NB4 (cell line): ENCODE measurements around the gene LRRC27.

Experiments used
- DNase-seq: peaks from one replicate; pipeline ENCODE4 v3.0.0; 2010; ENCODE audit warnings: low read depth
- H3K4me3 ChIP-seq: one replicate; pipeline ENCODE4 v1.5.1; 2011; ENCODE audit warnings: mild to moderate bottlenecking, low read depth, low read length, moderate library complexity
- CTCF ChIP-seq: IDR thresholded peaks from one replicate; pipeline ENCODE4 v1.5.1; 2012; ENCODE audit warnings: low read depth, low read length
- MAX ChIP-seq: IDR thresholded peaks from 2 replicates; pipeline ENCODE4 v1.6.1; 2011; ENCODE audit warnings: low read depth, low read length
- MYC ChIP-seq: IDR thresholded peaks from 2 replicates; pipeline ENCODE4 v1.6.1; 2011; ENCODE audit warnings: low read depth, low read length
- POLR2A ChIP-seq: IDR thresholded peaks from 2 replicates; pipeline ENCODE4 v1.6.1; 2011; ENCODE audit warnings: mild to moderate bottlenecking; ENCODE audit not compliant: insufficient read length; ENCODE audit errors: extremely low read depth

LRRC27 gene

GRCh38 chr10:132411561-132412253 is 79.7 kb downstream of the LRRC27 start:
- DNase-seq, result no peak
- no peak overlapping the region for H3K4me3 ChIP-seq
- TF ChIP-seq MAX, result no peak
- TF ChIP-seq MYC, result no peak
- TF ChIP-seq POLR2A, result no peak
- TF ChIP-seq CTCF, result no peak

GRCh38 chr10:132412316-132413192 is 80.6 kb downstream of the LRRC27 start:
- DNase-seq, result no peak
- TF ChIP-seq POLR2A (no peak), MAX (no peak), CTCF (no peak), MYC (no peak)

GRCh38 chr10:132413226-132414205 is 81.5 kb downstream of the LRRC27 start:
- no peak overlapping the region for H3K4me3 ChIP-seq
- DNase-seq, result no peak
- TF ChIP-seq MYC (no peak), CTCF (no peak), POLR2A (no peak), MAX (no peak)

More at GRCh38 chr10:132412316-132413192, 80.6 kb downstream of the LRRC27 start:
- H3K4me3 ChIP-seq, result no peak overlapping the region

DNA sequence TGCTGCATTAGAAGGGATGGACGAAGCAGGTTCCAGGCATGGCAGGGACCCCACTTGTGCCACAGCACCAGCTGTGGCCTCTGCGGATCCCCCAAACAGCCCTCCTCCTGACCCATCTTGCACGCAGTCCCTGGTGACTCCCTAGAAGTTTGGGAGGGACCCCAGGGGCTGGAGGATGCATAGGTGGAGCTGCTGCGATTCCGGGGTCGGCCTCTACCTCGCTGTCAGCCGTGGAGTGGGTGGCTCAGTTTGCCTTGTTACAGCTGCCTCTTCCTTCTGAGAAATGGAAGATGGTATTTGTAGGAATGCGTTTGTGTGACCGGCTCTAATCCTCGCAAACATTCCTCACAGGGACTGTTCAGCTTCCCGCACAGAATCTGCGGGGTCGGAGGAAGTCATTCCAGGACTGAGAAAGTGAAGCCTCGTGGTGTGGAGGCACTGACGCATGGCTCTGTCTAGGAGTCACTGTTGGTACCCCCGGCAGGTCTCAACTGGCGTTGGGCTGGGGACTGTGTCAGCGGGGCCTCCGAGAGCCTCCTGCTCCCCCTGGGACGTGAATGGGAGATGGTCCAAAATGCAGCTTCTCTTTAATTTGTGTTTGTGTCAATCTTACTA is 82.5 kb downstream of the LRRC27 start:
- no peak for DNase-seq
- TF ChIP-seq CTCF (no peak), MYC (no peak), MAX (no peak), POLR2A (no peak)
- no peak overlapping the region for H3K4me3 ChIP-seq

DNA sequence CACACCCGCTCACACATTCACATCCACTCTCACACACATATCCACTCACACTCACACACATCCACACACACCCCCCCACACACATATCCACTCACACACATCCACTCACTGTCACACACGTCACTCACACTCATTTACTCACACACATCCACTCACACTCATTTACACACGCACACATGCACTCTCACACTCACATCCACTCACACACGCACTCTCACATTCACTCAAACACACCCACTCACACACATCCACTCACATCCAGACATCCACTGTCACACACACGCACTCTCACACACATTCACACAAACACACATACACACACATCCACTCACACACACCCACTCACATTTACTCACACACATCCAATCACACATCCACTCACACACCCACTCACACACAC is 83.3 kb downstream of the LRRC27 start:
- H3K4me3 ChIP-seq, result no peak overlapping the region
- no peak for TF ChIP-seq MYC
- no peak for TF ChIP-seq POLR2A
- TF ChIP-seq CTCF, result no peak
- TF ChIP-seq MAX, result no peak
- DNase-seq, result no peak
